Testis (tissue), 2 donors: Measurements from ENCODE around the gene SLF2.

ENCODE experiments used
- CTCF ChIP-seq, 3 experiments: fragments of 450-650 bp in 2 of 3; fragments of 200-600 bp in 1 of 3; sonication (generic) in 1 of 3; IDR thresholded peaks; one replicate each; pipeline ENCODE4 v1.5.1; 2016 to 2019; ENCODE audit warnings: antibody characterized with exemption in 3 of 3, mild to moderate bottlenecking in 2 of 3, moderate library complexity in 1 of 3
- POLR2A ChIP-seq: fragments of 450-650 bp; IDR thresholded peaks from one replicate; pipeline ENCODE4 v1.6.1; 2017; ENCODE audit warnings: antibody characterized with exemption, mild to moderate bottlenecking, moderate library complexity

GRCh38 chr10:100895896-100896295 lies 16.9 kb upstream of the SLF2 start:
- TF ChIP-seq POLR2A, result no peak
- TF ChIP-seq CTCF (IDR thresholded peaks at IDR 0.05), result no peak
